Effector memory CD8-positive, alpha-beta T cell (primary cell): ENCODE measurements around the gene PPY.
"Not testable (repeated sequence)": the region's sequence is repeated elsewhere in the genome, so short reads cannot be mapped to it uniquely, and the experiment has no call there.

Experiments
- ATAC-seq: fragments of 150-1000 bp; cut with Tn5 transposase; replicated peaks from 2 replicates; pipeline ENCODE4 v1.10.0; 2021; ENCODE audit warnings: mild to moderate bottlenecking, moderate library complexity
- DNase-seq, 3 experiments: peaks; one replicate each; pipeline ENCODE4 v3.0.0; 2021
- H3K27ac Mint-ChIP-seq, 2 donors: one replicate each; pipeline ENCODE4 v1.8.0; 2022; ENCODE audit warnings: mild to moderate bottlenecking in 2 of 2, mixed read lengths in 2 of 2, moderate library complexity in 2 of 2
- H3K27me3 Mint-ChIP-seq, 2 donors: one replicate each; pipeline ENCODE4 v1.8.0; 2022; ENCODE audit warnings: mixed read lengths in 2 of 2
- H3K36me3 Mint-ChIP-seq: one replicate; pipeline ENCODE4 v1.8.0; 2022; ENCODE audit warnings: mild to moderate bottlenecking, moderate library complexity, mixed read lengths; ENCODE audit not compliant: insufficient read depth
- H3K4me1 Mint-ChIP-seq, 2 donors: one replicate each; pipeline ENCODE4 v1.8.0; 2022; ENCODE audit warnings: low read depth in 2 of 2, mixed read lengths in 2 of 2
- H3K4me3 Mint-ChIP-seq, 2 donors: one replicate each; pipeline ENCODE4 v1.8.0; 2022; ENCODE audit warnings: mild to moderate bottlenecking in 2 of 2, mixed read lengths in 2 of 2, moderate library complexity in 2 of 2
- H3K9me3 Mint-ChIP-seq, 2 donors: one replicate each; pipeline ENCODE4 v1.8.0; 2022; ENCODE audit warnings: mixed read lengths in 2 of 2

PPY gene

DNA sequence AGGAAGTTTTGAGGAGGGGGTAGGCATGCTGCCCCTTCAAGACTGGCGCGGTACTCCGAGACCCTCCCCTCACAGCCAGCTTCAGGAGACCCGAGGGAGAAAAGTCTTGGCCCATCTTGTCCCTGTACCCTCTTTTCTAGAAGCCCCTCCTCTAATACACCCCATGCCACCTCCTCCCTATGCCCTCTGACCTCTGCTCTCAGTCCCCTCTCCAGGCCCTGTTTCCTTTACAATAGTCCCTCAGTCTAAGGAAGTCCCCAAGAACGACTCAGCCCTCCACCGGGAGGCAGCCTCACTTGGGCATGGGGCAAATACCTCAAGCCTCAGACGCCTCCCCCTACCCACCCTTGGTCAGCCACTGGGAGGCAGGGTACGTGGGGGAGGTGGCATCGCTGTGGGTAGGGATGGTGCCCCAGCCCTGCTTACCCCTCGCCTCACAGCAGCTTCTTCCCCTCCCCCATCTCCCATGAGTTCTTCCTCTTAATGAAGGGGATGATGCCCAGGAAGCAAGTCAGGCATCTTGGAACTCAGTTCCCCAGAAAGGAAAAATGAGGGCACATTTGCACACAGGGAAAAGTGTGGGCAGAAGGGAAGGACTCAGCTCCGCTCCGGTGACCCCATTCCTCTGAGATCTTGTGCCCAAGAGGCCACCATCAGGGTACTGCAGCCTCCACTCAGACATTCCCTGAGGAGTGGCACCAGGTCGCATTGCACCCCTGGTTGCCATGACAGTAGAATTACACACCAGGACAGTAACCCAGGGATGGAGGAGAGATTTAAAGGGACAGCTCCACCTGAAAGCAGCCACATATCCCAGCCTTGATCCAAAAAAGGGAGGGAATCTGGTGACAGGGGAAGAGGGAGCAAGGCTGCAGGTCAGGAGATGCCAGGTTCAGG is 41.2 kb downstream of the PPY start:
- Mint-ChIP-seq H3K4me3 (peak overlapping the region; percentile 64 to 70), H3K4me1 (peaks cover 3 to 19% of the 10 kb centered on the region in 2 donors), H3K27me3 (peaks cover 53 to 77% of the 10 kb centered on the region in 2 donors), H3K9me3 (no peaks in the 10 kb centered on the region), H3K27ac (peak overlapping the region in 1 of 2 donors; percentile 63), H3K36me3 (peaks cover 7% of the 10 kb centered on the region)
- DNase-seq (no peak), ATAC-seq (no peak)

DNA sequence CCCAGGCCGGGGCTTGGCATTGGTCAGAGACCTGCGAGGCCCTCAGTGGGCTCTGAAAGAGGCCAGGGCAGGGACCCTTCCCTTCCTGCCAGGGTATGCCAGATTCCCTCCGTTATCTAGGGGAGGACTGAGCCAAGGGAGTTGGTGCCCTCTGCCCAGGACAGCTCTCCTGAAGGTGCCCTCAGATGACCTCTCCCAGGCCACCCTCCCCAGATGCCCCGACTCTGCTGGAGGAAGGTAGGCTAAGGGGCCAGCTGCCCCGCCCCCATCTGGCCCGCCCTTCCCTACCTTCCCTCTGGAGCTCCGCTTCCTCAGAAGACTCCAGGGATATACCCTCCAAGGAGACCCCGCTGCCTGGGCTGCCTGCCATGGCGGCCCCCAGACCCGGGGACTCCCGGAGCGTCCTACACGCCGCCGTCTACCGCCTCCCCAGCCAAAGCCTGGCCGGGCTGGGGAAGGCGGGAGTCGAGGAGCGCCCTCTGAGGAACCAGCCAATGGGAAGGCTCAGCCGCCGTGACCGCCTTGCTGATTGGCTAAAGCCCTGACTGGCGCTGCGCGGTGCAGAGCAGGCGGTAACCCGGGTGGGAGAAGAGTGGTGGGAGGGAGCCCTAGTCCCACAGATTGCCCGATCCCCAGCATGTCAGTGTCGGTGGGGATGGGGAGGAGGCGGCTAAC is 42.0 kb downstream of the PPY start:
- peaks cover 58 to 80% of the 10 kb centered on the region in 2 donors for H3K27me3 Mint-ChIP-seq
- H3K4me3 Mint-ChIP-seq, result peak overlapping the region; percentile 64 to 70
- ATAC-seq (peak; percentile 98), DNase-seq (peak; percentile 65 to 70 (median 68))
- H3K36me3 Mint-ChIP-seq, result peaks cover 7% of the 10 kb centered on the region
- H3K9me3 Mint-ChIP-seq, result no peaks in the 10 kb centered on the region
- H3K4me1 Mint-ChIP-seq, result peaks cover 3 to 19% of the 10 kb centered on the region in 2 donors
- H3K27ac Mint-ChIP-seq, result no peak overlapping the region

DNA sequence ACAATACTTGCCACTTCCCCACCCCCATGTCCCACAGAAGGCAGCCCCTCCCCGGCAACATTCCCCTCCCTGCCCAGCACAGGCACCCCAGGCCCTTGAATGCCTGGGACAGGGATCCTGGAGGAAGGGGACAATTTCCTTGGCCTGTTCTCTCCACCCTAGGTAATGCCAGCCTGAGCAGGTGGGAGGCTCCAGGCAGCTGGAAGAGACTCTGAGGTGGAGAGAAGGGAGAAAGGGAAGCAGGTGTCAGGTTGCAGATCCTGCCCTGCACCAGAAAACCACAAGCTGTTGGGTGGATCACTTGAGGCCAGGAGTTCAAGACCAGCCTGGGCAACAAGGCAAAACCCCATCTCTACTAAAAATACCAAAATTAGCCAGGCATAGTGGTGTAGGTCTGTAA is 43.8 kb downstream of the PPY start:
- Mint-ChIP-seq H3K4me3 (no peak overlapping the region), H3K4me1 (peaks cover 3 to 19% of the 10 kb centered on the region in 2 donors), H3K36me3 (peaks cover 7% of the 10 kb centered on the region), H3K27me3 (peaks cover 48 to 65% of the 10 kb centered on the region in 2 donors), H3K27ac (no peak overlapping the region), H3K9me3 (no peaks in the 10 kb centered on the region)
- DNase-seq, result no peak
- ATAC-seq, result no peak

DNA sequence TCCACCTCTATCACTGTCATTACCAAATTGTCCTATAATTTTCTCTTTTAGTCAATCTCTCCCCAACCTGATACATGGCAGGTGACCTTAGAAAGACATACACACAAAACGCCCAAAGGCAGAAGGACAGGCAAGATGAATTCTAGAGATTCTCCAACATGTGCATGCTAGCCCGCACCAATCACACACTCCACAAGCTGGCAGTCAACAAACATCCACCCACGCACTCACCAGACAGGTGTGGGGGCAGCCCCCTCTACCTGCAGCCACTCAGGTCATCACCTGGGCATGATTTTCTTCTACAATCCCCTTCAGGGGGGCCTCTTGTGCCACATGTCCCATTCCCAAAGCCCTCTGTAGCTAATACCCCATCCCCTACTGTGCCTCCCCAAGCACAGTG is 44.4 kb downstream of the PPY start:
- Mint-ChIP-seq H3K4me3 (no peak overlapping the region), H3K4me1 (peaks cover 3 to 19% of the 10 kb centered on the region in 2 donors), H3K9me3 (no peaks in the 10 kb centered on the region), H3K27ac (no peak overlapping the region), H3K36me3 (peaks cover 4% of the 10 kb centered on the region), H3K27me3 (peaks cover 48 to 64% of the 10 kb centered on the region in 2 donors)
- no peak for ATAC-seq
- DNase-seq, result no peak

DNA sequence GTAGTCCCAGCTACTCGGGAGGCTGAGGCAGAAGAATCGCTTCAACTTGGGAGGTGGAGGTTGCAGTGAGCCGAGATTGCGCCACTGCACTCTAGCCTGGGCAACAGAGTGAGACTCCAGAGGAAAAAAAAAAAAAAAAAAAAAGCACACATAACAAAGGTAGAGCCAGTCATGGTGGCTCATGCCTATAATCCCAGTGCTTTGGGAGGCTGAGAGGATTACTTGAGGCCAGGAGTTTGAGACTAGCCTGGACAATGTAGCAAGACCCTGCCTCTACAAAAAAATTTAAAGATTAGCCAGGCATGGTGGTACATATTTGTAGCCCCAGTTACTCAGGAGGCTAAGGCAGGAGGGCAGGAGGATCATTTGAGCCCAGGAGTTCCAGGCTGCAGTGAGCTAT is 47.8 kb downstream of the PPY start:
- not testable (repeated sequence) for H3K9me3 Mint-ChIP-seq, H3K4me3 Mint-ChIP-seq, H3K4me1 Mint-ChIP-seq, H3K36me3 Mint-ChIP-seq, H3K27ac Mint-ChIP-seq, ATAC-seq, DNase-seq
- peaks cover 36 to 40% of the 10 kb centered on the region in 2 donors for H3K27me3 Mint-ChIP-seq

DNA sequence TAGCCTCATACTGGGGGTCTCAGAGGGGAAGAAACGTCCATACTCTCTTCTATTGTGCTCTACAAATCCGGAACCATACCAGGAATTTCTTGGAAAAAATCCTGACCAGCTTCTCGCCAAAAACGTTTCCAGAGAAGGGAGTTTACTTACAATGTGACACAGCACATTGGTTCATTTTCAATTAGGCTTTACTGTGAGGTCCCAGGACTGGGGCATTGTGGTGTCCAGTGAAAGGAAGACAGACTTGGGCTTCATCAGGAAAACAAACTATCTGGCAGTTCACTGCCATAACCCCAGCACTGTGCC is 49.7 kb downstream of the PPY start:
- H3K9me3 Mint-ChIP-seq, result no peaks in the 10 kb centered on the region
- ATAC-seq, result no peak
- no peaks in the 10 kb centered on the region for H3K4me1 Mint-ChIP-seq
- H3K27me3 Mint-ChIP-seq, result peaks cover 21 to 37% of the 10 kb centered on the region in 2 donors
- DNase-seq, result no peak
- no peak overlapping the region for H3K4me3 Mint-ChIP-seq
- H3K36me3 Mint-ChIP-seq, result no peaks in the 10 kb centered on the region
- no peak overlapping the region for H3K27ac Mint-ChIP-seq

DNA sequence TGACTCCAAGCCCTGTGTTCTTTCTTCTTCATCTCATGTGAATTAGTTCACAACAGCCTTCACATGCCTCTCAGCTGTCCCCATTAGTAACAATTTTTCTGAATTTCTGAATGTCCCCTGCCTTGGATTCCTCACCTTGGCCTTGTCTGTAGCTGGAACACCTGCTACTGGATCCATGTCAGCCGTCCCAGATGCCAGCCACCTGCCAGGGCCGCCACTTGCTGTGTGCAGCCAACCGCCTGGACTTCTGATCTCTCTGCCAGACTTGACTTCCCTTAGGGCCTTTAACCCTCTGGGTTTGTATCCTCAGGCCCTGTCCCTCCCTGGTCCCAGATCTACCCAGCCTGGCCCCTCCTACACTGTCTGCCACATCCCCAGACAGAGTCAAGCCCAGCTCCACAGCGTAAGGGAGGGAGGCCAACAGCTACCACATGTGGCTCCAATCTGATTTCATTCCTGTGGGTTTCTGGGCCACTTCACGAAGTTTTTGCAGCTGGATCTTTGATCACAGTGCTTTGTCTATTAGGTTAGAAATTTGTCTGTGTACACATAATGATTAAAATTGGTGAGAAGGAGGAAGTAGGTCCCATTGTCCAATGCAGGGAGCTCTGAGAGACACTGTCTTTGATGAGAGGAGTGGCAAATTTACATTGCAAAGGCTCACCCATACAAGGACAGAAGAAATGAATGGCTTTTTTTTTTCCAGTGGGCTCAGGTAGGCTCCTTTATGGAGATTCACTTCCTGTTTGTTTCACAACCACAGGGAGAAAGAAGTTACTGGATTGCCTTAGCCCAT is 50.2 kb downstream of the PPY start:
- Mint-ChIP-seq H3K4me1 (no peaks in the 10 kb centered on the region), H3K36me3 (no peaks in the 10 kb centered on the region), H3K27ac (no peak overlapping the region), H3K4me3 (no peak overlapping the region), H3K9me3 (no peaks in the 10 kb centered on the region), H3K27me3 (peaks cover 15 to 33% of the 10 kb centered on the region in 2 donors)
- ATAC-seq, result no peak
- DNase-seq, result no peak
